T47D (cell line): ENCODE data around the gene TMIGD1.
A peak's percentile ranks its signal among the peaks of the same experiment; 100 is the strongest.

ENCODE experiments used
- DNase-seq, 2 experiments: peaks; one replicate each; pipeline versions ENCODE4 v3.0.0 to v3.0.0-alpha.2; 2011 to 2012; ENCODE audit warnings: low read depth in 1 of 2, low spot score in 1 of 2
- JUND ChIP-seq: IDR thresholded peaks from 2 replicates; pipeline ENCODE4 v1.6.1; 2012; ENCODE audit warnings: low read depth
- in situ Hi-C: cut with HindIII; loops from 2 replicates; pipeline ENCODE4 v1.10.0; 2016; ENCODE audit warnings: low sequenced_read_pairs, low pct_unique_long_range_greater_than_20kb

TMIGD1 gene, protein sequence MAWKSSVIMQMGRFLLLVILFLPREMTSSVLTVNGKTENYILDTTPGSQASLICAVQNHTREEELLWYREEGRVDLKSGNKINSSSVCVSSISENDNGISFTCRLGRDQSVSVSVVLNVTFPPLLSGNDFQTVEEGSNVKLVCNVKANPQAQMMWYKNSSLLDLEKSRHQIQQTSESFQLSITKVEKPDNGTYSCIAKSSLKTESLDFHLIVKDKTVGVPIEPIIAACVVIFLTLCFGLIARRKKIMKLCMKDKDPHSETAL

DNA sequence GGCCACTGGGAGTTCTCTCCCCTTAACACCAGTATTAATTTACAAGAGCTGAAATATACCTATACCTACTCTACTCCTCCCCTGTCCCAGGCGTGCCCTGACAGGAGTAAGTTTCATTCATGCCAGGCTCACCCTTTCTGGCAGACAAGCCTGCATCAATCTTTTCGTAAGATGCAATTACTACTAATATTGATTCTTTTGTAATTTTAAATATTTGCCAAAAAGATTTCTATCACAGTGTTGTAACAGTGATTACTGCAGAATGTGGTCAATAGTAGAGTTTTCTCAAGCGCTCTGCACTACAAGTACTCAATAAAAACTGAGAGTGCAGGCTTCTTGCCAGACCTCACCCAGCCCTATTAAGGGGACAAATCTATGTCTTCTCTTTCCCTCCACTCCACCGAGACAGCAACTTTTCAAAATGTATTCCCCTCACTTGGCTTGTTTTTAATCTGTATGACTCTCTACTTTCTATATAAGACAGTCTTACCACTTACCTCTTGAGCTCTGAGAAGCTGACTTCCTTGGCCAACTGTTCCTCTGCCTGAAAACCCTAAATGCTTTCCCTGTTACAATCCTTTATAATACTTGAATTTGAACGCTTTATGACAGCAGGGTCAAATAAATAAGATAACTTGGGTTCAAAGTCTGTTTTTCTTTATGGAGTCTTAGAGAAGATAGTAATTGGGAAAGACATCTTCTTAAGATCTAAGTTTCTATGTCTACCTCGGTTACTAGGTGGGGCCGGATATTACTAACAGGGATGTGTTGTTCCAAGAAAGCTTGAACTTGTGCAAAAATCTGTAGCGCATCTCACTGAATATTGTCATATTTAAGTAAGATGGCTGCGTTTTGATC, at the start of gene TMIGD1:
TMIGD1 (minus strand) TSS at position 555 of the 858 bp plus-strand sequence. CDS start 1,924 bp downstream, outside the sequence.
- in situ Hi-C loops: no loop called here
- TF ChIP-seq JUND: no peak
- DNase-seq: no peak

DNA sequence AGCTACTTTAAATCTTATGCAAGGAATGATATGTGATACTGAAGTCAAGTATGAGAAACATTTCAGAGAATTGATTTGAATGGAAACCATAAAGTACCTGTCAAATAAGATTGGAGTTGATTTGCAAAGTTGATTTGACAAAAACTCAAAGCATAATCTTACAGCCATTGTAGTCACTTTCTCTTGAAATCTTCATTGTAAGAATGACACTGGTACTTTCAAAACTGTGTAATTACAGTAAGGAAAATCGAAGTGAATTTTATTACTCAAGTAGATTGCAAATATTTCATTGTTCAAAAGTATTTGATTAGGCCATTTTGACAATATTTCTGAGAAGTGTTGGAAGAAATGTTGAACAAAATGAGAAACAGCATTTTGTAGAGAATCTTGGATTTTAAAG, 48.5 kb upstream of the TMIGD1 start:
- no peak for TF ChIP-seq JUND
- in situ Hi-C loops: no loop called here
- DNase-seq: no peak

DNA sequence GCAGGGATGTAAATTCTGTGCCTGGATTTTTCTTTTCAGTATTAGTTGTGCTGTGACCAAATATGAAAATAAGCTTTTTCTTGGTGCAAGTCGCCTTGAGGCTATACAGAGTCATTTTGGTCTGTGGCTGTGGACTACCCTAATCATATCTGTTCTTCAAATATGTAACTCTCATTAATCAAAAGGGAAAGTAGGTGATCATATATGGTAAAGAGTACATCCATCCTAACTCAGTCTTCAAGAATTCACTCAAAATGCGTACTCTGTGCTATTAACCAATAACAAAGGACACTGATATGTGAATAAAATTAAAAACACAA, 47.4 kb upstream of the TMIGD1 start:
- in situ Hi-C loops: no loop called here
- DNase-seq: no peak
- TF ChIP-seq JUND: no peak

DNA sequence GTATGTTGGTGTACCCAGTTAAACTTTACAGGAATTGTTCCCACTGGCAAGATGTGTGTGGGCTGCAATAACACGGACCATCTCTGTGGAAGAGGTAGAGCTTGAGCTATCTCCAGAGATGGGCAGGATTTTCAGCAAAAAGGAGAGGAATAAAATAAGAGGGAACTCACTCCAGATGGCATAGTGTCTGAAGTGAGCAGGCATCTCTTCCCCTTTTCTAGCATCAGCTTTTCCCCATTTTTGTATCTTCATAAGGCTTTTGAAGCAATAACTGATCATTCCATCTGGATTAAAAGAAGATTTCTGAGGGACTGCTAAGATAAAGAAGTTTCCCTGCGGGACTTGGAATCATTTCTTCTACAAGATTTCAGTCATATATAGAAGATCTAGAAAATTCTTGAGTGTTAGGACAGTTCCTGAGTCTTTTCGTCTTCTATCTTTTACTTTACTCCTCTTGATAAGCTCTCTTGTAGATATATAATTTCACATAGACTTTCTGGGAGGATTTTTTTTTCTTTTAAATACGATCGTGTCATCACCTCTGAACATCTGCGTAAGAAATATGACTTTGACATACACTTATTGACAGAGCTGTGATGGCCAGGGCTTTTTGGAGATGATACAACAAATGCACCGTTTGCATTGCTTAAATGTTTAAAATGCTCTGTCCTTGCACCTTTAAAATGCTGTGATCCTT, 46.9 kb upstream of the TMIGD1 start:
- in situ Hi-C loops: no loop called here
- no peak for TF ChIP-seq JUND
- DNase-seq: no peak

DNA sequence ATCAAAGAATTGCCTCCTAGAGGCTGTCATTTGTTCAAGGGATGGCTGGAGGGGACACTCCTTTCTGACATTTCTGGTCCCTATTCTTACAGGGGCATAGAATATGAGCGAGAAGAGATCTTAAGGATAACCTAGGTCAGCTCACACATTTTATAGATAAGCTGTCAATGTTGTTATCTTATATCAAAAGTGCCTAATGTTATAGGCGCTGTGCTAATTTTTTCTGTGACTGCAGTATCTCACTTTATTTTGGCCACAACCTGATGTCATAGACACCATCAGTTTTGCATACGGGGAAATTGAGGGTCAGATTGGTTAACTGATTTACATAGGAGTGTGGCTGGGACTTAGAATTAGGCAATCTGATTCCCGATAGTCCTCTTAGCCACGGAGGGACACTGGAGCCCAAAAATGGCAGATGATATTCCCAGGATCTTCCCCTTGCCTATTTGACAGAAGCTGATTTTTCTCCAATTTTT, 46.1 kb upstream of the TMIGD1 start:
- in situ Hi-C loops: no loop called here
- TF ChIP-seq JUND: no peak
- no peak for DNase-seq

DNA sequence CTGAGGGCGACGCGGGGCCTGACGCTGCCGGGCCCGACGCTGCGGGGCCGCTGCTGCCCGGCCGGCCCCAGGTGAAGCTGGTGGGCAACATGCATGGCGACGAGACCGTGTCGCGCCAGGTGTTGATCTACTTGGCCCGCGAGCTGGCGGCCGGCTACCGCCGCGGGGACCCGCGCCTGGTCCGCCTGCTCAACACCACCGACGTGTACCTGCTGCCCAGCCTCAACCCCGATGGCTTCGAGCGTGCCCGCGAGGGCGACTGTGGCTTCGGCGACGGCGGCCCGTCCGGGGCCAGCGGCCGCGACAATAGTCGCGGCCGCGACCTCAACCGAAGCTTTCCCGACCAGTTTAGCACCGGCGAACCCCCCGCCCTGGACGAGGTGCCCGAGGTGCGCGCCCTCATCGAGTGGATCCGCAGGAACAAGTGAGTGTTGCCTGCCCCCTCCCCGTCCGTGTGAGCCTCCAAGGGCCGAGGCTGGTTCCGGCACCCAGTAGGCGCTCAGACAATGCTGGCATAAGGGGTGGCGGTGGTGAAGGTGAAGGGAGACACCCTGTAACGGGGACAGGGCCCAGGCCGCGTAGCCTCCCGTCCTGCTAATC, 45.5 kb upstream of the TMIGD1 start:
- peak in 1 of 2 experiments; percentile 23 for DNase-seq
- in situ Hi-C loops: no loop called here
- TF ChIP-seq JUND: no peak

DNA sequence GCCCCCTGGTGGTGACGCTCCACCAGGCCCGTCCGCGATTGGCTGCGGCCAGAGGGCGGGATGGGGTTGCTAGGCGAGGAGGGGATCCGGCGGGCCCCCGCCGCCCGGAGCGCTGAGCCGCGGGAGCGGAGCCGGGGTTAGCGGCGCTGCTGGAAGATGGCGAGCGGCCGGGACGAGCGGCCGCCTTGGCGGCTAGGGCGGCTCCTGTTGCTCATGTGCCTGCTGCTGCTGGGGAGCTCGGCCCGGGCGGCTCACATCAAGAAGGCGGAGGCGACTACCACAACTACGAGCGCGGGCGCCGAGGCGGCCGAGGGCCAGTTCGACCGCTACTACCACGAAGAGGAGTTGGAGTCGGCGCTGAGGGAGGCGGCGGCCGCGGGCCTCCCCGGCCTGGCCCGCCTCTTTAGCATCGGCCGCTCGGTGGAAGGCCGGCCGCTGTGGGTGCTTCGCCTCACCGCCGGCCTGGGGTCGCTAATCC, 45.0 kb upstream of the TMIGD1 start, which contains the start of gene CPD:
CPD (plus strand) TSS at position 103 of the 478 bp plus-strand sequence; CDS start at position 157, 54 bp downstream.
- in situ Hi-C loops: no loop called here
- no peak for TF ChIP-seq JUND
- peak; percentile 95 to 98 for DNase-seq

DNA sequence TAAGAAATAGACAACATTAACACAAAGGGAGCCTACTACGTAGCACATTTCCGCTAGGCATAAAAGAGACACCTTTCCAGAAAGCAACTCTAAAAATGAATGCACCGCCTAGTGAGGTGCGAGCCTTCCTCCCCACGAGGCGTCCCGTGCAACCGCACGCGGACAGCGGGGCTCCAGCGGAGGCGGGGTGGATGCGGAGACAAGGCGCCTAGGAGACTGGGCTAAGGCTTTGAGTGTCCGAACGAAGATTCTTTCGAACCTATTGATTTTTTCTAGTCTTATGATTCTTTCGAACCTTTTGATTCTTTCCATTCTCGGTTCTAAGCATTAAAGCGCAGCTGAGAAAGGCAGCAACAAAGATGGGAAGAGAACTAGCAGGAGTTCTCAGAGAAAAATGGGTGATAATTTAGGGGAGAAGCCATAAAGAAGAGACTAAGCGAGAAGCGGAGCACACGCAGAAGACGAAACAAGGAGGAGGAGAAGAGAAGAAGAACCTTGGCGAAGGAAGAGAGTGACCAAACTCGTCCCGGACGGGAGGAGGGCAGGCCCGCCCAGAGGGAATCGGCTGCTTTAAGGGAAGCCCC, 44.5 kb upstream of the TMIGD1 start:
- DNase-seq: no peak
- in situ Hi-C loops: no loop called here
- no peak for TF ChIP-seq JUND

DNA sequence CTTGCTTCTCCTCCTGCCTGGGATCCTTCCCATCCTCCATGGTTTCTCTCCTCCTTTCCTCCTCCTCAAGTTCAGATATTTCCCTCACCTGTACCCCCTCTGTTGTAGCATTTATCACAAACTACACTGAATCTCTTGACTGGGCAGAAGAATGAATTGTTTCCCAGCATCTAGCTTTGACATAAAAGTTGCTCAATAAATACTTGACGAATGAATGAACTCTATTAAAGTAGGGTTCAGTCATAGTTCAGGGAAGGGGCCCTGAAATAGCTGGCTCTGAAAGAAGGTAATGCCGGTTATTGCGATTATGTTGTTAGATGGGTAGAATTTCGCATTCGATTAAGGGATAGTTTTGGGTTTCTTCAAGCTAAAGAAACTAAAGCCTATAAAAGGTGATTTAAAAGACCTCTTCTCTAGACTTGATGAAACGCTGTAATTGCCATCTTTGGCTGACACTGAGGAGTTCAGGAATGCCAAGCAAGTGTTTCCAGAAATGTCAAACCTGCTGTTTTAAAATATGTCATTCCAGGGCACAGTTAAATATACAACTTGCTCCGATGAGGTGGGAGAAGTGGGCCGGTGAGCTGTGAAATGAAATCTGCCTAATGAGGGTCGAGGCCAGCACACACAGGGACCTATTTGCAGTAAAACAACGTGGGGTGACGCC, 43.9 kb upstream of the TMIGD1 start:
- TF ChIP-seq JUND: no peak
- DNase-seq: no peak
- in situ Hi-C loops: no loop called here

DNA sequence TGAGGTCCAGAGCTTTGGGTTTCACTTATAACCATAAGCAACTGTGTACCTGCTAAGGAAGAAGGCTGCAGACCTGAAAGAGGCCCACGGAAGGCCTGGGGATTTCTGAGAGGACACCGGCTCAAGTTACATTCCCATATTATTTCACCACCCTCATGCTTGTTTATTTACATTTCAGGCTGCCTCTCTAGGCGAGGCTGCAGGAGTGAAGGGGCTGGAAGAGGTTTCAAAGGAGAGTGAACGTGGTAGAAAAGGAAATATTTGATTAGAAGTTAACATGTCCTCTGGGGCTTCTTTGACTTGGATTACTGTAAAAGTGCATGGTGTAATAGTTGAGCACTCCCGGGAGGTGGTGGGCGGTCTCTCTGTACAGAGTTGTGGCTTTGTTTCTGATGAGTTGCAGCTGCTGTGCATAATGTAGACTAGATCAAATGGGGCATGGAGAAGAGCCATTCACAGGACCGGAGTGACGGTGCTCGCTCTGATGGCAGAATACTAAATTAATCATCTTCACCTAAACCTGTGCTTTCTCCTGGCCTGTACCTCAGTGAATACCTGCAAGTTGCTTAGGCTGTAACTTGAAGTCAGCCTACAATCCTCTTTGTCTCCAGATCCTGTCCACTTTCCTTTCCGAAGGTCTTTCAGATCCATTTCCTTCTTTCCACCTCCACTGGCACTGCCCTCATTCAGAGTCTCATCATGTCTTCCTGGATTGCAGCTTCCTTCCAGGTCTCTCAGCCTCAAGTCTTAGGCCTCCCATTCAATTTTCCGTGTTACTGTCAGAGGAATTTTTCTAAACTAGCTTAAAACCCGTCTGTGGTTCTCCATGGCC, 43.0 kb upstream of the TMIGD1 start:
- in situ Hi-C loops: no loop called here
- DNase-seq: peak in 1 of 2 experiments; percentile 86
- TF ChIP-seq JUND: no peak

DNA sequence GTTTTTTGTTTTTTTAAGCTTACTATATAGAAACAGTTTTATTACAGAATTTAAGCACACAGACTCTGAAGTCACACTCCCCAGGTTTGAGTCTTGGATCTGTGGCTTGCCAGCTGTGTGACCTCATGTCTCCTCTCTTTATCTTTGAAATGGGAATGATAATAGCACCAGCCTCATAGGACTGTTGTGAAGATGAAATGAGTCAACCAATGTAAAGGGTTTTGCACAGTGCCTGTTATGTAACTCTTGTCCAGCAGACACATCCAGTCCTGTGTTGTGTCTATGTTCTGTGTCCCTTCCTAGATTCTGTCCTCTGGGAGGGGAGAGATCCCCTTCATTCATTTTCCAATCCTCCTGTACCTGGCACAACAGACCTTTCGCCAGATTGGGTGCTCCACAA, 41.8 kb upstream of the TMIGD1 start:
- DNase-seq: no peak
- TF ChIP-seq JUND: no peak
- in situ Hi-C loops: no loop called here
